ENCODE data around the gene NKAIN4. TPM values are rescaled to one million over a fixed set of nuclear protein-coding genes. Genes with fewer than 3 reads are reported as not detected.
A peak's percentile ranks its signal among the peaks of the same experiment; 100 is the strongest.

Gene NKAIN4
- total and polyA plus RNA-seq, 12 donors = 0.15 to 2.8 (median 0.36) TPM; not detected in 6

- no peak for DNase-seq
- TF ChIP-seq CTCF (IDR thresholded peaks at IDR 0.05) (no peak), POLR2A (IDR thresholded peaks at IDR 0.05) (no peak)
- Histone ChIP-seq H3K36me3 (replicated peaks in 1 of 2) (no peaks in the 10 kb centered on the region), H3K4me1 (replicated peaks in 1 of 2) (no peaks in the 10 kb centered on the region), H3K9me3 (replicated peaks in 1 of 3) (no peaks in the 10 kb centered on the region), H3K27ac (no peak overlapping the region), H3K4me3 (no peak overlapping the region), H3K27me3 (no peaks in the 10 kb centered on the region)
- WGBS, 4 donors = 78 to 83% (median 80%) methylated on average over 1 to 9 of the region's 9 CpGs
- intact Hi-C loops (cut with DNase I) = no loop called here
These were observed 8.6 kb upstream of the NKAIN4 start for GRCh38 chr20:63262836-63263235.

- Histone ChIP-seq H3K36me3 (replicated peaks in 1 of 2) (no peaks in the 10 kb centered on the region), H3K27me3 (no peaks in the 10 kb centered on the region), H3K4me3 (no peak overlapping the region), H3K27ac (no peak overlapping the region), H3K4me1 (replicated peaks in 1 of 2) (no peaks in the 10 kb centered on the region), H3K9me3 (replicated peaks in 1 of 3) (no peaks in the 10 kb centered on the region)
- intact Hi-C loops (cut with DNase I) = no loop called here
- no peak for DNase-seq
- WGBS, 4 donors = 46 to 49% (median 47%) methylated on average over 24 to 30 of the region's 30 CpGs
- TF ChIP-seq POLR2A (IDR thresholded peaks at IDR 0.05) (no peak), CTCF (IDR thresholded peaks at IDR 0.05) (no peak)
These were observed 7.7 kb upstream of the NKAIN4 start for GRCh38 chr20:63261795-63262528.

GRCh38 chr20:63261060-63261794 lies 7.0 kb upstream of the NKAIN4 start:
- no peak for DNase-seq
- intact Hi-C loops (cut with DNase I) = no loop called here
- peak overlapping the region in 1 of 5 donors; percentile 10 for H3K27ac ChIP-seq
- H3K4me3 ChIP-seq = no peak overlapping the region
- H3K27me3 ChIP-seq = peaks cover 4% of the 10 kb centered on the region
- TF ChIP-seq POLR2A (IDR thresholded peaks at IDR 0.05) = no peak
- TF ChIP-seq CTCF (IDR thresholded peaks at IDR 0.05) = no peak
- H3K4me1 ChIP-seq (replicated peaks in 1 of 2) = no peaks in the 10 kb centered on the region
- H3K9me3 ChIP-seq (replicated peaks in 1 of 3) = no peaks in the 10 kb centered on the region
- H3K36me3 ChIP-seq (replicated peaks in 1 of 2) = no peaks in the 10 kb centered on the region
- 47 to 62% (median 52%) methylated on average over 12 to 25 of the region's 25 CpGs for WGBS, 4 donors

- H3K4me3 ChIP-seq = no peak overlapping the region
- H3K27me3 ChIP-seq = peaks cover 10% of the 10 kb centered on the region
- intact Hi-C loops (cut with DNase I) = no loop called here
- peak overlapping the region in 1 of 5 donors; percentile 10 for H3K27ac ChIP-seq
- no peaks in the 10 kb centered on the region for H3K36me3 ChIP-seq (replicated peaks in 1 of 2)
- TF ChIP-seq CTCF (IDR thresholded peaks at IDR 0.05) (no peak), POLR2A (IDR thresholded peaks at IDR 0.05) (no peak)
- no peak for DNase-seq
- H3K9me3 ChIP-seq (replicated peaks in 1 of 3) = no peaks in the 10 kb centered on the region
- WGBS, 4 donors = 64 to 87% (median 83%) methylated on average over 5 to 15 of the region's 15 CpGs
- H3K4me1 ChIP-seq (replicated peaks in 1 of 2) = no peaks in the 10 kb centered on the region
These were observed 6.3 kb upstream of the NKAIN4 start for GRCh38 chr20:63260521-63260920.

Data from adrenal gland (tissue), 12 donors.